Thyroid gland (tissue), 4 donors: ENCODE results near the gene HNRNPLL.
A peak's percentile ranks its signal among the peaks of the same experiment; 100 is the strongest.

Experiments
- CTCF ChIP-seq, 6 experiments: fragments of 200-600 bp in 3 of 6; fragments of 450-650 bp in 3 of 6; sonication (generic) in 3 of 6; IDR thresholded peaks; one replicate each; pipeline ENCODE4 v1.5.1; 2016 to 2019; ENCODE audit warnings: antibody characterized with exemption in 6 of 6, mild to moderate bottlenecking in 2 of 6, inconsistent platforms in 1 of 6, moderate library complexity in 1 of 6
- POLR2A ChIP-seq, 2 donors: fragments of 450-650 bp; IDR thresholded peaks; one replicate each; pipeline ENCODE4 v1.6.1; 2017; ENCODE audit warnings: antibody characterized with exemption in 2 of 2, mild to moderate bottlenecking in 2 of 2, moderate library complexity in 1 of 2

- peak in 1 of 2 donors; percentile 88 for TF ChIP-seq POLR2A (IDR thresholded peaks at IDR 0.05)
- TF ChIP-seq CTCF (IDR thresholded peaks at IDR 0.05): no peak
Observed at GRCh38 chr2:38601463-38602135, 1.1 kb downstream of the HNRNPLL start.
